ENCODE measurements around the gene YTHDC2.
A peak's percentile ranks its signal among the peaks of the same experiment; 100 is the strongest.

The YTHDC2 gene

GRCh38 chr5:113513384-113514288 is at the start of gene YTHDC2:
YTHDC2 (plus strand) TSS chr5:113513694; CDS start chr5:113513896, 202 bp downstream.
- H3K36me3 ChIP-seq (ENCODE audit: insufficient read depth, low read length) = peaks cover 5% of the 10 kb centered on the region
- H3K4me3 ChIP-seq (ENCODE audit: low read depth in 1 of 2, low read length in 2 of 2) = peak within 1 kb of the TSS; percentile 63 to 76
- no peaks in the 10 kb centered on the region for H3K9me3 ChIP-seq (ENCODE audit: low read length)
- peak within 1 kb of the TSS; percentile 62 for H3K9ac ChIP-seq (ENCODE audit: low read length)
- no peaks in the 10 kb centered on the region for H3K27me3 ChIP-seq (ENCODE audit: control insufficient read depth in 1 of 2, insufficient read depth in 2 of 2, low read length in 2 of 2)
- H3K4me1 ChIP-seq (ENCODE audit: insufficient read depth, low read length) = peaks cover 10% of the 10 kb centered on the region
- peak within 1 kb of the TSS; percentile 48 for H3K27ac ChIP-seq (ENCODE audit: low read depth, low read length)

GRCh38 chr5:113474100-113474728 is 39.3 kb upstream of the YTHDC2 start:
- Histone ChIP-seq H3K4me1 (ENCODE audit: insufficient read depth, low read length) (no peaks in the 10 kb centered on the region), H3K27ac (ENCODE audit: low read depth, low read length) (no peak overlapping the region), H3K9me3 (ENCODE audit: low read length) (no peaks in the 10 kb centered on the region)

GRCh38 chr5:113478691-113479090 is 34.8 kb upstream of the YTHDC2 start:
- Histone ChIP-seq H3K27me3 (ENCODE audit: control insufficient read depth in 1 of 2, insufficient read depth in 2 of 2, low read length in 2 of 2) (no peaks in the 10 kb centered on the region), H3K9ac (ENCODE audit: low read length) (no peak overlapping the region), H3K27ac (ENCODE audit: low read depth, low read length) (no peak overlapping the region), H3K4me3 (ENCODE audit: low read depth in 1 of 2, low read length in 2 of 2) (no peak overlapping the region), H3K9me3 (ENCODE audit: low read length) (no peaks in the 10 kb centered on the region), H3K36me3 (ENCODE audit: insufficient read depth, low read length) (no peaks in the 10 kb centered on the region), H3K4me1 (ENCODE audit: insufficient read depth, low read length) (no peaks in the 10 kb centered on the region)

More at GRCh38 chr5:113474100-113474728, 39.3 kb upstream of the YTHDC2 start:
- Histone ChIP-seq H3K4me3 (ENCODE audit: low read depth in 1 of 2, low read length in 2 of 2) (no peak overlapping the region), H3K36me3 (ENCODE audit: insufficient read depth, low read length) (no peaks in the 10 kb centered on the region), H3K27me3 (ENCODE audit: control insufficient read depth in 1 of 2, insufficient read depth in 2 of 2, low read length in 2 of 2) (no peaks in the 10 kb centered on the region), H3K9ac (ENCODE audit: low read length) (no peak overlapping the region)

- Histone ChIP-seq H3K36me3 (ENCODE audit: insufficient read depth, low read length) (no peaks in the 10 kb centered on the region), H3K4me1 (ENCODE audit: insufficient read depth, low read length) (no peaks in the 10 kb centered on the region), H3K27me3 (ENCODE audit: control insufficient read depth in 1 of 2, insufficient read depth in 2 of 2, low read length in 2 of 2) (no peaks in the 10 kb centered on the region), H3K9me3 (ENCODE audit: low read length) (no peaks in the 10 kb centered on the region), H3K27ac (ENCODE audit: low read depth, low read length) (no peak overlapping the region), H3K9ac (ENCODE audit: low read length) (no peak overlapping the region), H3K4me3 (ENCODE audit: low read depth in 1 of 2, low read length in 2 of 2) (no peak overlapping the region)
Observed at GRCh38 chr5:113480243-113480642, 33.3 kb upstream of the YTHDC2 start.

GRCh38 chr5:113487416-113487780 is 26.1 kb upstream of the YTHDC2 start:
- H3K9me3 ChIP-seq (ENCODE audit: low read length) = no peaks in the 10 kb centered on the region
- peak overlapping the region; percentile 11 for H3K9ac ChIP-seq (ENCODE audit: low read length)
- peak overlapping the region; percentile 59 to 68 for H3K4me3 ChIP-seq (ENCODE audit: low read depth in 1 of 2, low read length in 2 of 2)

GRCh38 chr5:113487781-113488644 is 25.5 kb upstream of the YTHDC2 start, which contains the start of gene MCC:
MCC (minus strand) TSS chr5:113488453.
- no peaks in the 10 kb centered on the region for H3K27me3 ChIP-seq (ENCODE audit: control insufficient read depth in 1 of 2, insufficient read depth in 2 of 2, low read length in 2 of 2)
- peak within 1 kb of the TSS; percentile 59 to 68 for H3K4me3 ChIP-seq (ENCODE audit: low read depth in 1 of 2, low read length in 2 of 2)
- H3K36me3 ChIP-seq (ENCODE audit: insufficient read depth, low read length) = no peaks in the 10 kb centered on the region
- peak within 1 kb of the TSS; percentile 45 for H3K9ac ChIP-seq (ENCODE audit: low read length)
- H3K4me1 ChIP-seq (ENCODE audit: insufficient read depth, low read length) = peaks cover 8% of the 10 kb centered on the region
- H3K9me3 ChIP-seq (ENCODE audit: low read length) = no peaks in the 10 kb centered on the region
- peak within 1 kb of the TSS; percentile 48 for H3K27ac ChIP-seq (ENCODE audit: low read depth, low read length)

More at GRCh38 chr5:113487416-113487780, 26.1 kb upstream of the YTHDC2 start:
- H3K27me3 ChIP-seq (ENCODE audit: control insufficient read depth in 1 of 2, insufficient read depth in 2 of 2, low read length in 2 of 2) = no peaks in the 10 kb centered on the region
- no peaks in the 10 kb centered on the region for H3K36me3 ChIP-seq (ENCODE audit: insufficient read depth, low read length)
- peak overlapping the region; percentile 48 for H3K27ac ChIP-seq (ENCODE audit: low read depth, low read length)
- H3K4me1 ChIP-seq (ENCODE audit: insufficient read depth, low read length) = peaks cover 8% of the 10 kb centered on the region

GRCh38 chr5:113488645-113489184 is 24.8 kb upstream of the YTHDC2 start:
- Histone ChIP-seq H3K27ac (ENCODE audit: low read depth, low read length) (peak overlapping the region; percentile 35), H3K4me3 (ENCODE audit: low read depth in 1 of 2, low read length in 2 of 2) (peak overlapping the region; percentile 59 to 68), H3K36me3 (ENCODE audit: insufficient read depth, low read length) (no peaks in the 10 kb centered on the region), H3K9ac (ENCODE audit: low read length) (peak overlapping the region; percentile 45), H3K27me3 (ENCODE audit: control insufficient read depth in 1 of 2, insufficient read depth in 2 of 2, low read length in 2 of 2) (no peaks in the 10 kb centered on the region), H3K9me3 (ENCODE audit: low read length) (no peaks in the 10 kb centered on the region), H3K4me1 (ENCODE audit: insufficient read depth, low read length) (peaks cover 8% of the 10 kb centered on the region)

- Histone ChIP-seq H3K27me3 (ENCODE audit: control insufficient read depth in 1 of 2, insufficient read depth in 2 of 2, low read length in 2 of 2) (no peaks in the 10 kb centered on the region), H3K36me3 (ENCODE audit: insufficient read depth, low read length) (no peaks in the 10 kb centered on the region), H3K27ac (ENCODE audit: low read depth, low read length) (no peak overlapping the region), H3K4me3 (ENCODE audit: low read depth in 1 of 2, low read length in 2 of 2) (no peak overlapping the region), H3K9ac (ENCODE audit: low read length) (no peak overlapping the region), H3K9me3 (ENCODE audit: low read length) (no peaks in the 10 kb centered on the region), H3K4me1 (ENCODE audit: insufficient read depth, low read length) (peaks cover 8% of the 10 kb centered on the region)
Observed at GRCh38 chr5:113489299-113489698, 24.2 kb upstream of the YTHDC2 start.

- no peak overlapping the region for H3K27ac ChIP-seq (ENCODE audit: low read depth, low read length)
- no peaks in the 10 kb centered on the region for H3K36me3 ChIP-seq (ENCODE audit: insufficient read depth, low read length)
- no peak overlapping the region for H3K9ac ChIP-seq (ENCODE audit: low read length)
- H3K9me3 ChIP-seq (ENCODE audit: low read length) = no peaks in the 10 kb centered on the region
- H3K27me3 ChIP-seq (ENCODE audit: control insufficient read depth in 1 of 2, insufficient read depth in 2 of 2, low read length in 2 of 2) = no peaks in the 10 kb centered on the region
- H3K4me1 ChIP-seq (ENCODE audit: insufficient read depth, low read length) = peaks cover 8% of the 10 kb centered on the region
- H3K4me3 ChIP-seq (ENCODE audit: low read depth in 1 of 2, low read length in 2 of 2) = no peak overlapping the region
Observed at GRCh38 chr5:113490317-113490716, 23.2 kb upstream of the YTHDC2 start.

- Histone ChIP-seq H3K27ac (ENCODE audit: low read depth, low read length) (no peak overlapping the region), H3K4me3 (ENCODE audit: low read depth in 1 of 2, low read length in 2 of 2) (no peak overlapping the region), H3K9ac (ENCODE audit: low read length) (no peak overlapping the region), H3K9me3 (ENCODE audit: low read length) (no peaks in the 10 kb centered on the region), H3K27me3 (ENCODE audit: control insufficient read depth in 1 of 2, insufficient read depth in 2 of 2, low read length in 2 of 2) (no peaks in the 10 kb centered on the region), H3K4me1 (ENCODE audit: insufficient read depth, low read length) (peaks cover 8% of the 10 kb centered on the region), H3K36me3 (ENCODE audit: insufficient read depth, low read length) (no peaks in the 10 kb centered on the region)
Observed at GRCh38 chr5:113491022-113491421, 22.5 kb upstream of the YTHDC2 start.

GRCh38 chr5:113493446-113493845 is 20.0 kb upstream of the YTHDC2 start:
- H3K4me3 ChIP-seq (ENCODE audit: low read depth in 1 of 2, low read length in 2 of 2) = no peak overlapping the region
- H3K9me3 ChIP-seq (ENCODE audit: low read length) = no peaks in the 10 kb centered on the region
- no peak overlapping the region for H3K9ac ChIP-seq (ENCODE audit: low read length)
- H3K27ac ChIP-seq (ENCODE audit: low read depth, low read length) = no peak overlapping the region
- no peaks in the 10 kb centered on the region for H3K27me3 ChIP-seq (ENCODE audit: control insufficient read depth in 1 of 2, insufficient read depth in 2 of 2, low read length in 2 of 2)
- peaks cover 8% of the 10 kb centered on the region for H3K4me1 ChIP-seq (ENCODE audit: insufficient read depth, low read length)
- H3K36me3 ChIP-seq (ENCODE audit: insufficient read depth, low read length) = no peaks in the 10 kb centered on the region
